WI38 (cell line): ENCODE measurements around the gene MICALL2.
"Not testable (repeated sequence)": the region's sequence is repeated elsewhere in the genome, so short reads cannot be mapped to it uniquely, and the experiment has no call there.

ENCODE experiments used
- H3K4me3 ChIP-seq: 2 replicates; pipeline ENCODE4 v1.5.1; 2011; ENCODE audit warnings: low read depth, mild to moderate bottlenecking, control low read depth, low read length
- CTCF ChIP-seq: IDR thresholded peaks from 2 replicates; pipeline ENCODE4 v1.5.1; 2012; ENCODE audit warnings: low read depth, mild to moderate bottlenecking, control low read depth, low read length

MICALL2 gene

GRCh38 chr7:1446620-1447032 lies 12.6 kb downstream of the MICALL2 start:
- TF ChIP-seq CTCF = no peak
- H3K4me3 ChIP-seq = no peak overlapping the region

DNA sequence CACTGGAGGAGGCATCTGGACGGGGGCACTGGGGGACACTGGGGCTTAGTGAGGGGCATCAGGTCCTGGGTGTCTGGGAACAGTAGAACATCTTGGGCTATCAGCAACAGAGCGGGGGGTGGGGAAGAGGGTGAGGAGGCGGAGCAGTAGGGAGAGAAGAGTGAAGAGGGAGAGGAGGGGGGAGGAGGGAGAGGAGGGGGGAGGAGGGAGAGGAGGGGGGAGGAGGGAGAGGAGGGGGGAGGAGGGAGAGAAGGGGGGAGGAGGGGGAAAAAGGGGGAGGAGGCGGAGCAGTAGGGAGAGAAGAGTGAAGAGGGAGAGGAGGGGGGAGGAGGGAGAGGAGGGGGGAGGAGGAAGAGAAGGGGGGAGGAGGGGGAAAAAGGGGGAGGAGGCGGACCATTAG lies 13.2 kb downstream of the MICALL2 start:
- H3K4me3 ChIP-seq = not testable (repeated sequence)

- H3K4me3 ChIP-seq = no peak overlapping the region
- no peak for TF ChIP-seq CTCF
Measured at GRCh38 chr7:1445341-1445740, 13.9 kb downstream of the MICALL2 start.

GRCh38 chr7:1444925-1445322 lies 14.3 kb downstream of the MICALL2 start:
- TF ChIP-seq CTCF = no peak
- H3K4me3 ChIP-seq = no peak overlapping the region

DNA sequence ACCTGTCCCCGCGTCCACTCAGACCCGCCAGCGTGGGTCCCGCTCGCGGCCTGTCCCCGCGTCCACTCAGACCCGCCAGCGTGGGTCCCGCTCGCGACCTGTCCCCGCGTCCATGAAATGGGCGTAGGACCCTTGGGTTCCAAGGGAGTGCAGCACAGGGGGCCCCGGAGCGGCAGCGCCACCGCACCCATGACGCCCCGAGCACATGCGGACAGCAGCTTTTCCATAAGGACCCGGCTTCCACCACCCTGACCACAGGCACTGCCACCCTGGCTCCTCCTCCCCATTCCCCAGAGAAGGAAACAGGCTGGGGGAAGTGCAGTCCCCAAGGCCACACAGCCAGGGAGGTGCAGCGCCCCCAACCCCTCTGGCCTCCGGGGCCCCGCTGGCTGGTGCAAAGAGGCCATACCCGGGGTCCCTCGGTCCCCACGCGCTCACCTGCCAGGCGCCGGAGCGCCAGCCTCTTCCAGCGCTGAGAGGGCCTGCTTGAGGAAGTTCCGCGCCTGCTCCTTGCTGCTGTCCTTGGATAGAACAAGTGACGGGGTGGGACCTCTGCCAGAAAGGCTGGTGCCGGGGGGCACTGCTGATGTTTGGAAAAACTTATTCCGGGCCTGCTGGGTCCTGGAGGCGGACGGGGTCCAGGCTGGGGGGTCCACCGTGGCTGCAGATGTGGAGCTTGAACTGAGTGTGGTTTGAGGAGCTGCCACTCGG lies 14.9 kb downstream of the MICALL2 start:
- no peak for TF ChIP-seq CTCF
- H3K4me3 ChIP-seq = no peak overlapping the region

DNA sequence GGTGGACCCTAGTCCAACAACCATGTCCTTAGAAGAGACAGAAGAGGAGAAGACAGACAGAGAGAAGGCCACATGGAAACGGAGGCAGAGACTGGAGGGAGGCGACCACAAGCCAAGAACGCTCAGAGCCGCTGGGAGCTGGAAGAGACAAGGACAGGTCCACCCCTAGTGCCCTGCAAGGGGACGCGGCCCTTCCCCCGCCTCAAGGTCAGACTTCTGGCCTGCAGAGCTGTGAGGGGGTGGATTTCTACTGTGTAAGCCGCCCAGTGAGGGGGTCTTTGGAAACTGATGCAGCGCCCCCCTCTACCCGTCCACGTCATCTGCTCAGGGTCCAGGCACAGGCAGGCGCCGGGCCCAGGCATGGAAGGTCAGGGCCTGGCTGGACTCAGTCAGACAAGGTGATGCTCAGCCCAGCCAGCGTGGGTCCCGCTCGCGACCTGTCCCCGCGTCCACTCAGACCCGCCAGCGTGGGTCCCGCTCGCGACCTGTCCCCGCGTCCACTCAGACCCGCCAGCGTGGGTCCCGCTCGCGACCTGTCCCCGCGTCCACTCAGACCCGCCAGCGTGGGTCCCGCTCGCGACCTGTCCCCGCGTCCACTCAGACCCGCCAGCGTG lies 15.6 kb downstream of the MICALL2 start:
- H3K4me3 ChIP-seq = not testable (repeated sequence)

DNA sequence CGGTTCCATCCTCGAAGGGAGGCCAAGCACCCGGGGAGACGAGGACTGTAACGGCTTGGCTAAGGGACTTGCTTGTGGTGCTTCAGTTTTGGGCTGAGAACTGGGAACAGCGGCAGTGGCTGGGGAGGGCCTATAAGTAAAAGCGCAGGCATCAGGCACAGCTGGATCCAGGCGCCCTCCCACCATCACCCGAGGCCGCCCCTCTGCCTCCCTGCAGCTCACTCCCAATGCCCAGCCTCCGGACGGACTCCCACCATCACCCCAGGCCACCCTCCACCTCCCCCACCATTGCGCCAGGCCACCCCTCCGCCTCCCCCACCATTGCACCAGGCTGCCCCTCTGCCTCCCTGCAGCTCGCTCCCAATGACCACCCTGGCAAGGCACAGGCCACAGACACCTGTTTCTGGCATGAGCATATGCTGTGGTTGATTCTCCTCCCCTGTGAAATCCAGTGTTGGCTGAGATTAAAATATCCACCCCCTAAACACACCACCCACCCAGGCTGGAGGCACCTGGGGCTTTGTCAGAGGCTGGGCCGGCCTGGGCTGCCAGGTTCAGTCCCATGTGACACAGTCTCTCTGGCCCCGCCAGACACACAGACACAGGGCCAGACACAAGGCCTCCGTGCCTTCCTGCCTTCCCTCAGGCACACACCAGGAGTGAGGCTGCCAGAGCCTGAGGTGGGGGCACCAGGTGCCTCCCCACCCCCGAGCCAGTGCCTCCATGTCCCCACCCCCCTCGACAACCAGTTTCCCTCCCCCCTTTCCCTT lies 16.7 kb downstream of the MICALL2 start:
- no peak overlapping the region for H3K4me3 ChIP-seq
- TF ChIP-seq CTCF = no peak

DNA sequence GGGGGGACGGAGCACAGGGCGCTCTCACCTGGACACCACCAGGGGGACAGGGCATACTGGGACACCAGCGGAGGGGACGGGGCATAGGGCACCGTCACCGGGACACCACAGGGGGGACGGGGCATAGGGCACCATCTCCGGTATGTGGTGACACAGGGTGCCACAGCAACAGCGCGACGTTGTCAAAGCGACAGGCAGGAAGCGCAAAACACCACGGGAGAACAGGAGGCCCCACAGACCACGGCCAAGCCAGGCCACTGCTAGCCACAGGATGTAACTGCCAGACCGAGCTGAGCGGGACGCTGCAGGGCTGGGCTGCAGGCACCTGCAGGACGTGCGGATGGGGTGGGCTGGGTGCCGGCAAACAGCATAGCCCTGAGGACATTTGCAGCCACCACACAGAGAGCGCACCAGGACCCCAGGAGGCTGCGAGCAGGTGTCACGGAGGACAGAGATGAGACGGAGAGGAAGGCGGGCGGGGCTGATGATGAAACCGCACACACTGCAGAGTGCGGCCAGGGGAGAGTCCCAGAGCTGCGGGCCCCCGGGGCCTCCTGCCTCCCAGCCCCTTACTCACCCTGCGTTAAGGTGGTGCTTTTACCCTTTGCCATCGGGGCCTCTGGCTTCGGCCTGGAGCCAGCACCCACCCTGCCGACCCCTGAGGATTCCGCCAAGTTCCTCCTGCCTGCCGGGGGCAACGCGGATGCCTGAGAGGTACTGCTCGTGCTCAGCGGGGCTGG lies 17.5 kb downstream of the MICALL2 start:
- no peak overlapping the region for H3K4me3 ChIP-seq
- TF ChIP-seq CTCF = no peak
